GM18505 (cell line): ENCODE results near the gene UHRF1.
"Not testable (repeated sequence)": the region's sequence is repeated elsewhere in the genome, so short reads cannot be mapped to it uniquely, and the experiment has no call there.

Experiments
- ATAC-seq: cut with Tn5 transposase; IDR thresholded peaks from one replicate; pipeline ENCODE4 v1.9.1; 2021; ENCODE audit not compliant: unreplicated experiment
- POLR2A ChIP-seq: IDR thresholded peaks from 4 replicates; pipeline ENCODE4 v1.6.1; 2011; ENCODE audit warnings: borderline replicate concordance; ENCODE audit not compliant: insufficient read depth, insufficient read length; ENCODE audit errors: extremely low read depth

UHRF1 gene

DNA sequence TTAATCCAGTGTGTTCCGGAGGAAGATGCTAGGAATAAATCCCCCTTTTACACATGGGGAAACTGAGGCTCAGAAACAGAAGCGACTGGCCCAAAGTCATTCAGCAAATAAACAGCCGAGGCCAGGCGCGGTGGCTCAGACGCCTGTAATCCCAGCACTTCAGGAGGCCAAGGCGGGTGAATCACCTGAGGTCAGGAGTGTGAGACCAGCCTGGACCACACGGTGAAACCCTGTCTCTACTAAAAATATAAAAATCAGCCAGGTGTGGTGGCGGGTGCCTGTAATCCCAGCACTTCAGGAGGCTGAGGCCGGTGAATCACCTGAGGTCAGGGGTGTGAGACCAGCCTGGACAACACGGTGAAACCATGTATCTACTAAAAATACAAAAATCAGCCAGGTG lies 30.3 kb upstream of the UHRF1 start:
- no peak for ATAC-seq
- no peak for TF ChIP-seq POLR2A

GRCh38 chr19:4882874-4883273 lies 26.4 kb upstream of the UHRF1 start:
- not testable (repeated sequence) for ATAC-seq

DNA sequence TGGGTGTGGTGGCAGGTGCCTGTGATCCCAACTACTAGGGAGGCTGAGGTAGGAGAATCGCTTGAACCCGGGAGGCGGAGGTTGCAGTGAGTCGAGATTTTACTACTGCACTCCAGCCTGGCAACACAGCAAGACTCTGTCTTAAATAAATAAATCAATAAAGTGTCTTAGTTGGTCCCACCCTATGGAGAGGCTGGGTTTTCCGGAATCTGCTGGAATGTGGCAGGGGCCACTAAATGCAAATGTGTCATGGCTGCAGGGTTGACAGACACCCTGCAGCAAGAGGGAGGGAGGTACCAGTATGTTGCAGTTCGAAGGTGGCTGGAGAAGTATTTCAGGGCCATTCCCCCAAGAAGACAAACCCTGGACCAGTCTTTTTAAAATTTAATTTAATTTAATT lies 24.3 kb upstream of the UHRF1 start:
- ATAC-seq: not testable (repeated sequence)

GRCh38 chr19:4887803-4888202 lies 21.5 kb upstream of the UHRF1 start:
- ATAC-seq: not testable (repeated sequence)

GRCh38 chr19:4889034-4889815 lies 20.1 kb upstream of the UHRF1 start:
- ATAC-seq: no peak
- TF ChIP-seq POLR2A: no peak

GRCh38 chr19:4891066-4891465 lies 18.2 kb upstream of the UHRF1 start:
- no peak for TF ChIP-seq POLR2A
- ATAC-seq: no peak

GRCh38 chr19:4892962-4893361 lies 16.3 kb upstream of the UHRF1 start:
- not testable (repeated sequence) for ATAC-seq

DNA sequence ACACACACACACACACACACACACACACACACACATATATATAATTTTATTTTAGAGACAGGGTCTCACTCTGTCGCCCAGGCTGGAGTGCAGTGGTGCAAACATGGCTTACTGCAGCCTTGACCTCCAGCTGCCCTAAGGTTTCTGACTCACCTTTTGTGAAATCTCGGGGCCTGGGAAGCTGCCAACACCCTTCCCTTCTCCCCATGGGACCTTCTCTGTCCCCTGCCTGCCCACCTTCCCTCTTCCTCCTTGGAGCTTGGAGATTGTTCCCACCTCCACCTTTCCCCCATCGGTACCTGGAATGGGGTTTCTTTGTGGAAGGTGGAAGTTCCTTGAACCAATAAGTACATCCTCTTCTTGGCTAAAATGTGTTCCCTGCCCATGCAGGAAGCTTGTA lies 12.9 kb upstream of the UHRF1 start:
- no peak for ATAC-seq
- no peak for TF ChIP-seq POLR2A

DNA sequence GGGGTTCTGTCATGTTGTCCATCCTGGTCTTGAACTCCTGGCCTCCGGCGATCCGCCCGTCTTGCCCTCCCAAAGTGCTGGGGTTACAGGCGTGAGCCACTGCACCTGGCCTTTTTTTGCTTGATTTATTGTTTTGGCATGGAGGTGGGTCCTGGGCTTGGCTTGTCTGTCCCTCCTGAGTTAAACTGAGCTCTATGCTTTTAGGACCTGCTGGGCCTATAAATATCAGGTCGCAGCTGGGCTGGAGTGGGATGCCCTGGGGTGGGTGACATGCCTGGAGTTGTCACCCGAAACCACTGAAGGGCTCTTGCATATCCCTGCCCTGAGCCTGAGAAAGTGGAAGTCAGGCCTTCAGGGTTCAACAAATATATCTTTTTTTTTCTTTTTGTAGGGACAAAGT lies 12.2 kb upstream of the UHRF1 start:
- ATAC-seq: no peak
- TF ChIP-seq POLR2A: no peak

GRCh38 chr19:4900879-4901278 lies 8.4 kb upstream of the UHRF1 start:
- ATAC-seq: not testable (repeated sequence)

- TF ChIP-seq POLR2A: no peak
- ATAC-seq: no peak
Observed at GRCh38 chr19:4902796-4903195, 6.5 kb upstream of the UHRF1 start, which contains the start of gene ARRDC5. Gene ARRDC5, minus strand, starts transcription at chr19:4902896. Its CDS starts 71 bp downstream, at chr19:4902825.

GRCh38 chr19:4904481-4904880 lies 4.8 kb upstream of the UHRF1 start:
- ATAC-seq: no peak
- no peak for TF ChIP-seq POLR2A

DNA sequence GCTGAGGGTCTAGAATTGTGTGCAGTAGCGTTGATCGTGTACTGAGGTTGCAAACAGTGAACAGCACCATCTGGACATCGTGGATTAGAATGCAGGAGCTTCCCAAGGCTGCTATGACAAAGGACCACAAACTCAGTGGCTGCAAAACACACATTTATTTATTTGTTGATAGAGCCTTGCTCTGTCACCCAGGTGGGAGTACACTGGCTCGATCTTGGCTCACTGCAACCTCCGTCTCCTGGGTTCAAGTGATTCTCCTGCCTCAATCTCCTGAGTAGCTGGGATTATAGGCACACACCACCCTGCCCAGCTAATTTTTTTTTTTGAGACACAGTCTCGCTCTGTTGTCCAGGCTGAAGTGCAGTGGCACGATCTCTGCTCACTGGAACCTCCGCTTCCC lies 2.3 kb upstream of the UHRF1 start:
- no peak for ATAC-seq
- TF ChIP-seq POLR2A: no peak

- no peak for ATAC-seq
- TF ChIP-seq POLR2A: no peak
Observed at GRCh38 chr19:4908360-4908759, 941 bp upstream of the UHRF1 start.

DNA sequence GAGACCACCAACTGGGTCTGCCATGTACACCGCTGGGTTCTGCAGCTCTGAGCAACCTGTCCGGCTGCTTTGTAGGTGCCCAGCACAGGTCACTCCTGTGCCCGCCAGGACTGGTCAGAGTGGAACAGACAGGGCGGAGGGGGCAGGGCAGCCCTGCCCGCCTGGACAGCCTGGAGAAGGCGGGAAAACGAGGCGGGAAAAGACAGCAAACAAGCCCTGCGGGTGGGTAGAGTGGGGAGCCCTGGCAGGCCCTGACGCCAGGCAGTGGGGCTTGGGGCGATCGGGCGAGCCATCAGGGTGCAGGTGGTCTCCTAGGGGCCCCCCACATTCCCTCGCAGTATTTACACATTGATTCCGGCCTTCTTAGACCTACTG lies 533 bp upstream of the UHRF1 start:
- no peak for TF ChIP-seq POLR2A
- ATAC-seq: no peak
